Hepatocyte (in vitro differentiated cells): ENCODE measurements around the gene MATCAP1. TPM values are rescaled to one million over a fixed set of nuclear protein-coding genes. Genes with fewer than 3 reads are reported as not detected.

Experiments
- DNase-seq: peaks from one replicate; pipeline ENCODE4 v3.0.0-alpha.2; 2016; ENCODE audit warnings: low spot score
- H2AFZ ChIP-seq: fragments of 200-600 bp; sonication (generic); 2 replicates; pipeline ENCODE4 v1.6.0; 2016; ENCODE audit warnings: antibody characterized with exemption, mild to moderate bottlenecking
- H3K27ac ChIP-seq: fragments of 200-600 bp; sonication (generic); 2 replicates; pipeline ENCODE4 v1.5.1; 2016; ENCODE audit warnings: mild to moderate bottlenecking
- H3K27me3 ChIP-seq: fragments of 200-600 bp; sonication (generic); 2 replicates; pipeline ENCODE4 v1.6.1; 2016
- H3K36me3 ChIP-seq: fragments of 200-600 bp; sonication (generic); replicated peaks from 2 replicates; pipeline ENCODE4 v1.5.1; 2016; ENCODE audit warnings: low read depth; ENCODE audit not compliant: insufficient read depth
- H3K4me1 ChIP-seq: fragments of 200-600 bp; sonication (generic); 2 replicates; pipeline ENCODE4 v1.5.1; 2016; ENCODE audit warnings: mild to moderate bottlenecking, moderate library complexity; ENCODE audit not compliant: insufficient read depth
- H3K4me2 ChIP-seq: fragments of 200-600 bp; sonication (generic); 2 replicates; pipeline ENCODE4 v1.6.0; 2016
- H3K4me3 ChIP-seq: fragments of 200-600 bp; sonication (generic); 2 replicates; pipeline ENCODE4 v1.5.1; 2016; ENCODE audit warnings: mild to moderate bottlenecking
- H3K79me2 ChIP-seq: fragments of 200-600 bp; sonication (generic); 2 replicates; pipeline ENCODE4 v1.6.0; 2017; ENCODE audit warnings: mild to moderate bottlenecking
- H3K9me2 ChIP-seq: fragments of 200-600 bp; sonication (generic); replicated peaks from 2 replicates; pipeline ENCODE4 v1.6.0; 2017; ENCODE audit warnings: mild to moderate bottlenecking; ENCODE audit not compliant: insufficient read depth
- H3K9me3 ChIP-seq: fragments of 200-600 bp; sonication (generic); 2 replicates; pipeline ENCODE4 v1.5.1; 2016; ENCODE audit warnings: low read depth, mild to moderate bottlenecking
- H4K20me1 ChIP-seq: fragments of 200-600 bp; sonication (generic); 2 replicates; pipeline ENCODE4 v1.6.0; 2016; ENCODE audit warnings: mild to moderate bottlenecking; ENCODE audit not compliant: insufficient read depth, poor library complexity, severe bottlenecking
- EZH2 ChIP-seq: fragments of 200-600 bp; sonication (generic); IDR thresholded peaks from 2 replicates; pipeline ENCODE4 v1.6.1; 2016; ENCODE audit warnings: antibody characterized with exemption, mild to moderate bottlenecking, borderline replicate concordance
- EZH2phosphoT487 ChIP-seq: fragments of 200-600 bp; sonication (generic); IDR thresholded peaks from one replicate; pipeline ENCODE4 v1.6.1; 2018; ENCODE audit warnings: antibody characterized with exemption, mild to moderate bottlenecking, low read depth, moderate library complexity; ENCODE audit not compliant: unreplicated experiment, severe bottlenecking
- WGBS: methylation state at CpG from one replicate; pipeline ENCODE4 v1.1.6; 2016; ENCODE audit warnings: low lambda C conversion rate; ENCODE audit errors: missing lambda C conversion rate; 5-methylcytosine and 5-hydroxymethylcytosine counted together
- polyA plus RNA-seq: library from polyadenylated mRNA; unstranded; fragments of >200 nt; fragmentation: Nextera tagmentation; extraction: Ambion mirVana; gene quantifications from 2 replicates; pipeline ENCODE4 v1.2.1, GENCODE V29; 2016
- total RNA-seq: library from RNA; depleted of rRNA; stranded (reverse); fragments of >200 nt; gene quantifications from 2 replicates; pipeline ENCODE4 v1.2.3, GENCODE V29; 2014
- TF ChIP-seq, protein P1 (sequence below): fragments of 200-600 bp; sonication (generic); IDR thresholded peaks from 2 replicates; pipeline ENCODE4 v1.5.1; 2016; ENCODE audit warnings: antibody characterized with exemption, mild to moderate bottlenecking; ENCODE audit not compliant: poor library complexity

The MATCAP1 gene
- total and polyA plus RNA-seq, 2 experiments from 2014 or later = 22.3 to 25.4 TPM

GRCh38 chr16:67208154-67208896 lies 24.6 kb upstream of the MATCAP1 start:
- Histone ChIP-seq H3K79me2 (no peaks in the 10 kb centered on the region), H4K20me1 (no peaks in the 10 kb centered on the region), H2AFZ (no peak overlapping the region), H3K4me3 (no peak overlapping the region), H3K36me3 (no peaks in the 10 kb centered on the region), H3K4me1 (no peaks in the 10 kb centered on the region), H3K27ac (no peak overlapping the region), H3K27me3 (no peaks in the 10 kb centered on the region), H3K9me3 (no peaks in the 10 kb centered on the region), H3K4me2 (no peak overlapping the region), H3K9me2 (no peaks in the 10 kb centered on the region)
- TF ChIP-seq, protein P1, sequence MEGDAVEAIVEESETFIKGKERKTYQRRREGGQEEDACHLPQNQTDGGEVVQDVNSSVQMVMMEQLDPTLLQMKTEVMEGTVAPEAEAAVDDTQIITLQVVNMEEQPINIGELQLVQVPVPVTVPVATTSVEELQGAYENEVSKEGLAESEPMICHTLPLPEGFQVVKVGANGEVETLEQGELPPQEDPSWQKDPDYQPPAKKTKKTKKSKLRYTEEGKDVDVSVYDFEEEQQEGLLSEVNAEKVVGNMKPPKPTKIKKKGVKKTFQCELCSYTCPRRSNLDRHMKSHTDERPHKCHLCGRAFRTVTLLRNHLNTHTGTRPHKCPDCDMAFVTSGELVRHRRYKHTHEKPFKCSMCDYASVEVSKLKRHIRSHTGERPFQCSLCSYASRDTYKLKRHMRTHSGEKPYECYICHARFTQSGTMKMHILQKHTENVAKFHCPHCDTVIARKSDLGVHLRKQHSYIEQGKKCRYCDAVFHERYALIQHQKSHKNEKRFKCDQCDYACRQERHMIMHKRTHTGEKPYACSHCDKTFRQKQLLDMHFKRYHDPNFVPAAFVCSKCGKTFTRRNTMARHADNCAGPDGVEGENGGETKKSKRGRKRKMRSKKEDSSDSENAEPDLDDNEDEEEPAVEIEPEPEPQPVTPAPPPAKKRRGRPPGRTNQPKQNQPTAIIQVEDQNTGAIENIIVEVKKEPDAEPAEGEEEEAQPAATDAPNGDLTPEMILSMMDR = no peak
- no peak for TF ChIP-seq EZH2
- TF ChIP-seq EZH2phosphoT487 = no peak
- no peak for DNase-seq
- 96% methylated on average over 8 of the region's 11 CpGs for WGBS

DNA sequence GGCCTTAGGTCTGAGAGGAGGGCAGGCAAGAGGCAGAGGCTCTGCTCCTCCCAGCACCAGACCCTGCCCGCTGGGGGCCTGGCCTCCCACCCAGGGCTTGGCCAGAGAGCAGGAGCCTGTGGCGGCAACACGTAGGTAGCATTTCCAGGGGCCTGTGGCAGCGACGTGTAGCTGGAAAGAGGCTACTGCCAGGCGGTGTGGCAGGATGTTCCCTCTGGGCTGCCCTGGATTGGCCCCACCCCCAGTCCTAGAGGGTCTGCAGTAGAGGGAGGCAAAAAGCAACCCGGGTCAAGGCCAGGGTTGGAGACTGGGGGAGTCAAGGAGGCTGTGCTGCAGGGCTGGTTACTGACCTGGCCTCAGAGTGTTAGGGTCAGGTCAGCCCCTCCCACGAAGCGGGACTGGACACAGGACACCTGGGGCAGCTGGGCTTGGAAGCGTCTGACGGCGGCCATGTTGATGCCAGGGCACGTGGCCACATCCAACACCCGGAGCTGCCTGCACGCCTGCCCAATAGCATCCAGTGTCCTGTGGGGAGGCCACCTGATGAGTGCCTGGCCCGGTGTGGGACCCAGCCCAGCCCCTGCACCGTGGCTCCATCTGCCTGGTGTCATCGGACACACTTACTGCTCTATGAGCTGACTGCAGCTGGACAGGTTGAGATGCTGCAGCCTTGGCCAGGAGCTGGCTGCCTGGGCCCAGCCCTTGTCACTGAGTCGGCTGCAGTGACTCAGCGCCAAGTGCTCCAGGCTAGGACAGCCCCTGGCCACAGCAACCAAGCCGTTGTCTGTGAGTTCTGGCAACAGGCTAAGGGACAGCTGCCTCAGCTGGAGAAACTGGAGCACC lies 23.7 kb upstream of the MATCAP1 start:
- TF ChIP-seq EZH2 = no peak
- TF ChIP-seq EZH2phosphoT487 = no peak
- TF ChIP-seq, protein P1 = no peak
- Histone ChIP-seq H3K4me1 (no peaks in the 10 kb centered on the region), H3K4me2 (no peak overlapping the region), H3K9me2 (no peaks in the 10 kb centered on the region), H3K27me3 (no peaks in the 10 kb centered on the region), H3K79me2 (no peaks in the 10 kb centered on the region), H3K4me3 (no peak overlapping the region), H3K9me3 (no peaks in the 10 kb centered on the region), H2AFZ (no peak overlapping the region), H3K36me3 (no peaks in the 10 kb centered on the region), H4K20me1 (no peaks in the 10 kb centered on the region), H3K27ac (no peak overlapping the region)
- DNase-seq = no peak
- 75% methylated on average over 21 of the region's 21 CpGs for WGBS

DNA sequence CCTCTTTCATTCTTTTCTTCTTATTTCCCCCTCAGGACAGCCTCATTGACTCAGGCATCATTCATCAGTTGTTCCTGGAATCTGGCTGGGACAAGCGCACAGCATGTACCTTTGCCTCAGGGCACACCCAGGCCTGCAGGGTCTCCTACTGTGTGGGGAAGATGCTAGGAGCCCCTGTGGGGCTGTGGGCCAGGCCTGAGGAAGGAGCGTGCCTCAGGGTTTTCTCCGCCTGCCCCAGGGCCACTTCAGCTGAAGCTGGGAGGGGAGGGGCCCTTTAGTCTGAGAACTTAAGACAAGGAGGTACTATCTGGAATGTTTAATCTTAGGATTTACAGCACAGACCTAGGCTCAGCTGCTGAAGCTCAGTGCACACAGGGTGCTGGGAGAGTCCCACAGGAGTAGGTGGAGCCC lies 23.1 kb upstream of the MATCAP1 start:
- 73% methylated on average over 3 of the region's 3 CpGs for WGBS
- no peak for TF ChIP-seq EZH2phosphoT487
- no peak for TF ChIP-seq EZH2
- TF ChIP-seq, protein P1 = no peak
- no peak overlapping the region for H3K27ac ChIP-seq
- no peaks in the 10 kb centered on the region for H3K27me3 ChIP-seq
- no peaks in the 10 kb centered on the region for H3K79me2 ChIP-seq
- DNase-seq = no peak
- no peaks in the 10 kb centered on the region for H3K36me3 ChIP-seq
- H3K4me2 ChIP-seq = no peak overlapping the region
- no peak overlapping the region for H2AFZ ChIP-seq
- no peak overlapping the region for H3K4me3 ChIP-seq
- H4K20me1 ChIP-seq = no peaks in the 10 kb centered on the region
- no peaks in the 10 kb centered on the region for H3K9me2 ChIP-seq
- no peaks in the 10 kb centered on the region for H3K4me1 ChIP-seq
- no peaks in the 10 kb centered on the region for H3K9me3 ChIP-seq
